GOT3 (cell line): Measurements from ENCODE around the gene RBM10.

ENCODE experiments used
- DNase-seq: peaks from one replicate; lab custom pipeline; 2025; ENCODE audit warnings: mixed read lengths; lab: John Stamatoyannopoulos, UW

Gene RBM10

GRCh38 chrX:47174846-47175587 is 30.0 kb downstream of the RBM10 start:
- DNase-seq, result no peak

- no peak for DNase-seq
Observed at GRCh38 chrX:47175588-47175980, 30.6 kb downstream of the RBM10 start.

GRCh38 chrX:47176101-47176740 is 31.2 kb downstream of the RBM10 start:
- no peak for DNase-seq

- DNase-seq, result no peak
Observed at GRCh38 chrX:47177079-47177478, 32.1 kb downstream of the RBM10 start.

- DNase-seq, result no peak
Observed at GRCh38 chrX:47178337-47178736, 33.3 kb downstream of the RBM10 start.

- DNase-seq, result no peak
Observed at GRCh38 chrX:47179221-47179927, 34.4 kb downstream of the RBM10 start.

GRCh38 chrX:47179928-47180255 is 34.9 kb downstream of the RBM10 start:
- DNase-seq, result no peak

DNA sequence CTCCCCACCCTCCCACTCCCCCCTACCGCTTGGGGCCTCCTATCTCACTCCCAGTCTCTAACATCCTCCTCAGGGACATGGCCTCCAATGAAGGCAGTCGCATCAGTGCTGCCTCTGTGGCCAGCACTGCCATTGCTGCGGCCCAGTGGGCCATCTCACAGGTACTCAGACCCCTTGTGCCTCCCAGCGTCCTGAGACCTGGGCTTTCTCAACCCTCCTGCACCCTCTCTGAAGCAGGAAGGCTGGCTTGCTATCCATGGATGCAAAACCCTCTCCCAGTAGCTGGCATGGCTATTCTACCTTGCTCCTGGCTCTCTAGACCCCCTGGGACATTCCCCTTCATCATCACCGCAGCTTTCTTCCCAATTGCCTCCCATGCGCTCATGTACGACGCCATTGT is 35.3 kb downstream of the RBM10 start:
- no peak for DNase-seq

- DNase-seq, result no peak
Observed at GRCh38 chrX:47181301-47181700, 36.3 kb downstream of the RBM10 start.

DNA sequence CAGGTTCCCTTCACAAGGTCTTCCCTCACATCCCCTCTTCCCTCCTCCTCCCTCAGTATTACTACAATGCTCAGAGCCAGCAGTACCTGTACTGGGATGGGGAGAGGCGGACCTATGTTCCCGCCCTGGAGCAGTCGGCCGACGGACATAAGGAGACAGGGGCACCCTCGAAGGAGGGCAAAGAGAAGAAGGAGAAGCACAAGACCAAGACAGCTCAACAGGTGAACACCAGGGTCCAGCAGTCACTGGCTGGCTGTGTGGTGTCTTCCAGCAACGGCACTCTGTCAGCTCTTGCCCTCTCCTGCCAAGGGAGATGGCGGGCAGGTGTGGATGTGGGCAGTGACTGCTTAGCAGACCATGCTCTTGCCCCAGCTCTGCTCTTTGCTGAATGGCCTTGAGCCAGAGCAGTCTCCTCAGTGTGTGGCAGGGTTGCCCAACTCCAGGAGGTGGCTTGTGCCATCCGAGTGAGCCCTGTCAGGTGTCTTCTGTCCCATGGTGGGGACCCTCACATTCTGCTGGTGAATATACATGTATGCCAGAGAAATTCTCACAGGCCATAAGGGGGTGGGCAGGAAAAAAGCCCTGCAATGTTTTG is 37.2 kb downstream of the RBM10 start:
- DNase-seq, result no peak

DNA sequence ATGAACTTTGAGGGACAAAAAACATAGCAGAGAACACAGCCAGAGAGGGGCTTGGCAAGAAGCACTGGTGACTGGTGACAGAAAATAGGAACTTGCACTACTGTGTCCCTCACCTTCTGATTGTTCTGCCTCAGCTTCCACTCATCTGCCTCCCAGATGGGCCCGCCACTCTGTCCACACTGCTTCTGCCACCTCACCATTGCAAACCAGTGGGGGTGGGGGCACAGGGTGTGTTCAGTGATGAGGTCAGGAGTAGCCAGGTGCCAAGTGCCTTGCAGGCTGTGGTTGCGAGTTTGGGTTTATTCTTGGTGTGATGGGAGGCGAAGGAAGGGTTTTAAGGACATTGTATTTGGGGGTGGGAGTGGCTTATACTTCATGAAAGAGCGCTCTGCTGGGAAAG is 39.5 kb downstream of the RBM10 start:
- DNase-seq, result no peak

DNA sequence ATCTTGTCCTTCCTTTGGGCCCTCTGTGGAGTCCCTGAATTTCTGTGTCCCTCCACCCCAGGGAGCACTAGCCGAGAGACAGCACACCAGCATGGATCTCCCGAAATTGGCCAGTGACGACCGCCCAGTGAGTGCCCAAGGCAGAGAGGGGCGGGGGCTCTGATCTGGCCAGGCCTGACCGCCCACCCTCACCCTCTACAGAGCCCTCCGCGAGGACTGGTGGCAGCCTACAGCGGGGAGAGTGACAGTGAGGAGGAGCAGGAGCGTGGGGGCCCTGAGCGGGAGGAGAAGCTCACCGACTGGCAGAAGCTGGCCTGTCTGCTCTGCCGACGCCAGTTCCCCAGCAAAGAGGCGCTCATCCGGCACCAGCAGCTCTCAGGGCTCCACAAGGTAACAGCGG is 40.2 kb downstream of the RBM10 start:
- no peak for DNase-seq

DNA sequence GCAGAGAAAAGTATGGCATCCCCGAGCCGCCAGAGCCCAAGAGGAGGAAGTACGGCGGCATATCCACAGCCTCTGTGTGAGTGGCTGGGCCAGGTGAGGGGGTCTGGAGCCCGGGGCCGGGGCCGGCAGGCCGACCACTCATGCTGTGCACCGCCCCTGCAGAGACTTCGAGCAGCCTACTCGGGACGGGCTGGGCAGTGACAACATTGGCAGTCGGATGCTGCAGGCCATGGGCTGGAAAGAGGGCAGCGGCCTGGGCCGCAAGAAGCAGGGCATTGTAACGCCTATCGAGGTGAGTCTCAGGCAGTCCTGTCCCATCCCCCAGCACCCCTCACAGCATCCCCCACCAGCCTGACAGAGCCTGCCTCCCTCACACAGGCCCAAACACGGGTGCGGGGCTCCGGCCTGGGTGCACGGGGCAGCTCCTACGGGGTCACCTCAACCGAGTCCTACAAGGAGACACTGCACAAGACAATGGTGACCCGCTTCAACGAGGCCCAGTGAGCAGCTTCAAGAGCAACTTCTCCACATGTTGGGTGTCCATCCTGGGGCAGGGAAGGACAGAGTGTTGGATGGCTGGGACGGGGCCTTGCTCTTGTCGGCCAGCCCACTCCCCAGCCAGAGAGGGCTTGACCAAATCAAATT is 41.2 kb downstream of the RBM10 start:
- no peak for DNase-seq

DNA sequence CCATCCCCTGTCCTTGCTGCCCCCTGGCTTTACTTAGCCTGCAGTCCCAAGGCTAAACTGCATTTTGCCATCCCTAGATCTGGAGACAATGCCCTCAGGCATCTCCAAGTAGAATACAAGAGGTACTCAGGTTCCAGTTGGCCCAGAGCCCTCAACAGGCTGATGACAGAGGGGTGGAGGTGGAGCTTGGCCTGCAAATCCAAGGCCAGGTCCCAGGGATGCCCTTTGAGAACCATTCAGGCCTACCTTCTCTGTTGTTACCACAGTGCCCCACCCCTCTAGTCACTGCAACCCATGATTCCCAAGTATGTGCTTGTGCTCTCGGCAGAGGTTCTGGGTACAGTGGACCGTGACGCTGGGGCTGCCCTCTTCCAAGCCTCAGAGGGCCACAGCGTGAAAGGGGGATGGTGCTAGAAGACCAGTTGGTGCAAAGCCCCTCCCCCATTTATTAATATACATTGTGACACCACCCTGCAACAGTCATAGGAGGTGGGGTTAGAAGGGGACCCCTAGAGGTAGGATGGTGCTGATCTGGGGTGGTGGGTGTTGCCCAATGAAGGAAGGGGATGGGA is 42.2 kb downstream of the RBM10 start:
- no peak for DNase-seq

DNA sequence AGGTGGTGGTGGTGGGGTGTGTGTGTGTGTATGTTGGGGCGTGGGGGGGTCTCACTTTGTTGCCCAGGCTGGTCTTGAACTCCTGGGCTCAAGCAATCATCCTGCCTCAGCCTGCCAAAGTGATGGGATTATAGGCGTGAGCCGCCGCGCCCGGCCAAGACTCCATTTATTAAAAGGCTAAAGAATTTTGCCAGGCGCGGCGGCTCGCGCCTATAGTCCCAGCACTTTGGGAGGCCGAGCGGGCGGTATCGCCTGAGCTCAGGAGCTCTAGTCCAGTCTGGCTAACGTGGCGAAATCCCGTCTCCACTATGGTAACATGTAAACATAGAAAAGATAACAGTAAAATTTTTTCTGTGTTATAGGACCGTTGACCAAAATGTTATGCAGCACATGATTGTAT is 44.9 kb downstream of the RBM10 start:
- DNase-seq, result no peak

DNA sequence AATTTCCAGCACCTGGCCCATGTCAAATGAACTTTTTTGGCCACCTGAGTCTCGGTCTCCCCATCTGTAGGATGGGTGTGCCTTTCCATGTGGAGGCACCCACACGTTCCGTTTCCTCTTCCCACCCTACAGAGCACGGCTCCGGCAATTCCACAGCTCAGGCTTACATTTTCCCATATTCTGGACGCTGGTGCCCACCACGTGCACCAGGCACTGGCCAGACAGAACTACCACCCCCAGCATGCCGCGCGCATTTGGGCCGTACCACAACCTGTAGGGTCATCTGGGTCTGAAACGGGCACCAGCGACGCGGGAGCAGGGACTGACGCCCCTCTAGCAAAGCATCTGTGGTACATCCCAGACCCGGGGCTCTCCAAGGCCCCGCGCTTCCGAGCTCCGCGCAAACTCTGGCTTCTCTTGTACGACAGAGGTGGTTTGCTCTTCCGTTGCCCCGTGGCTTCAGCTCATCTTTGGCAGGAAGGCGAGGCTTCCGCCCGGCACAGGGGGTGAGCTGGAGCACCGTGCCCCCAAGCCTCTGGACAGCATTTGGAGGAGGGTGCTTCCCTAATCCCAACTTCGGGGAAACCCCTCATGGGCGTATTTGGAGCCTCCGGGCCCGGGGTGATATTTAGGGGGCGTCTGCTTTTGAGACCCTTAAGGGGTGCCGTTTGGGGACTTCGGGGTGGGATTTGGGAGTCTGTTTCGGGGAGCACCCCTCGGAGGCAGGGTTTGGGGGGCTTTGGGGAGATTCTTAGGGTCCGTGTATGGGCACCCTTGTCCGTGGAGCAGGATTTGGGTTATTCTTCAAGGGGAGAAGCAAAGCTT is 45.6 kb downstream of the RBM10 start:
- DNase-seq, result peak; percentile 40

- DNase-seq, result no peak
Observed at GRCh38 chrX:47191331-47191730, 46.3 kb downstream of the RBM10 start.

- no peak for DNase-seq
Observed at GRCh38 chrX:47191806-47192401, 46.9 kb downstream of the RBM10 start.

- peak; percentile 71 for DNase-seq
Observed at GRCh38 chrX:47193475-47194193, 48.6 kb downstream of the RBM10 start, which contains the start of gene UBA1. Gene UBA1, plus strand, starts transcription at chrX:47193829. Its CDS starts 4,974 bp downstream, at chrX:47198803.

- no peak for DNase-seq
Observed at GRCh38 chrX:47194194-47194787, 49.3 kb downstream of the RBM10 start.
